GM19193 (cell line): ENCODE measurements around the gene PI4KB.

Source experiments
- POLR2A ChIP-seq: IDR thresholded peaks from 4 replicates; pipeline ENCODE4 v1.6.1; 2011; ENCODE audit not compliant: insufficient read depth, insufficient read length; ENCODE audit errors: extremely low read depth

PI4KB gene

GRCh38 chr1:151356696-151357095 lies 29.5 kb upstream of the PI4KB start:
- no peak for TF ChIP-seq POLR2A

GRCh38 chr1:151352021-151352718 lies 25.0 kb upstream of the PI4KB start:
- no peak for TF ChIP-seq POLR2A

DNA sequence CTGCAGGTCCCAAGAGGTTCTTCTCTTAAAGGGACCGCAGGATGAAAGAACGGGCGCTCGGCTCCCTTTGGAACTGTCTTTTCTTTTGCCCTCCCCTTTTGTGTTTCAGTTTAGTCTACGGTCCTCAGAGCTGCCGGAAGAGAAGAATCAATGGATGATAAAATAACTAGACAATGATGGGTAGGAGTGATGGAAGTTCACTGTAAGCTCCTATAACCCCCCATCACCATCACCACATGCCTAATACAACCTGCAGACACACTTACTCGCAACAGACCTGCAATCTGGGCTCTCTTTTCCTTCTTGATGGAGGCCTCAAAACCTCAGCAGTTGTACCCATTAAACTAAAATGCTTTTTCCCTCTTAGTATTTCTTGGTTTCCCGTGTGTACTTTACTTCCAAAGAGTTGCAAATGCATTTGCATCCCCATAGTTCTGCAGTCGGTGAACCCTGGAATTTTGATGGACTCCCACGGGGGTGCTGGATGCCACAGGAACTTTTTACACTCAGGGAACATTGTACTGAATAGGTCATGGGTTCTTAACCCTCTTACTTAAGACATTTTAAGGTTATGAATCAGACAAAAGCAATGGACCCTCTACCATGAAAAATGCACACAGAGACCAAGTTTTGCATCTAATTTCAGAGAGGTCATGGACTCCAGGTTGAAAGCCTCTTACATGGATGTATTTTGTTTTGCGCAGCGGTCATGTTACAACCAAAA lies 20.5 kb upstream of the PI4KB start:
- no peak for TF ChIP-seq POLR2A

- TF ChIP-seq POLR2A: peak; percentile 80
Observed at GRCh38 chr1:151346769-151347522, 19.7 kb upstream of the PI4KB start, which contains the start of gene RFX5. Gene RFX5, minus strand, starts transcription at chr1:151347252. Its CDS starts 932 bp downstream, at chr1:151346320.

DNA sequence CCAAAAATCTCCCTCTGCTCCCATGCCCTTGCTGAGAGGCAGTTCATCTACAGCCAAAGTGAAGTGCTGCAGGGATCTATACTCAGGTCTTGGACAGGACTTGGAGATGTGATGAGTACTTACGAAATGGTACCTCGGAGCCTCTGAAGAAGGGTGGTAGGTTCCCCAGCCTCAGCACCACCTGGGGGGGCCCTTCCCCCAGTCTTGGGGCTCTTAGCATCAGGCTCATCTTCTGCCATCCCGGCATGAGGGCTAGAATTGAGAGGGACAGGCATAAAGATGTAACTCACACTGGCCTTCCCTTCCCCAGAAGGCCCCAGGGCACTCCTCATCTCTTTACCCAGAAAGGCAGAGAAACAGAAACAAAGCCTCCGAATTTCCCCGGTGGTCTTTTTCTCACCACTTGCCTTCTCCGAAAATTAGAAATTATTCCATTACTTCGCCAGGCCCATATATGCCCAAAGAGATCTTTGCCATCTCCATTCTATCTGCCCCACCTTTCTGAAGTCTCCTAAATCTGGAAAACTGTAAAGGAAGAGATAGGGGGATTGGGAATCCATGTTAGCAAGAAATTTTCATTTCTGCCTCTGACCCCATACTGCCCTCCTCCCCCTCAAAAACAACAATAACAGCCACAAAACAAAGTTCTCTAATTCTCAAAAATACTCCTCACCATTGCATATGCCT lies 19.0 kb upstream of the PI4KB start:
- no peak for TF ChIP-seq POLR2A

- no peak for TF ChIP-seq POLR2A
Observed at GRCh38 chr1:151344291-151344690, 17.1 kb upstream of the PI4KB start.

GRCh38 chr1:151343587-151343986 lies 16.4 kb upstream of the PI4KB start:
- TF ChIP-seq POLR2A: no peak

- no peak for TF ChIP-seq POLR2A
Observed at GRCh38 chr1:151342569-151342968, 15.4 kb upstream of the PI4KB start.

DNA sequence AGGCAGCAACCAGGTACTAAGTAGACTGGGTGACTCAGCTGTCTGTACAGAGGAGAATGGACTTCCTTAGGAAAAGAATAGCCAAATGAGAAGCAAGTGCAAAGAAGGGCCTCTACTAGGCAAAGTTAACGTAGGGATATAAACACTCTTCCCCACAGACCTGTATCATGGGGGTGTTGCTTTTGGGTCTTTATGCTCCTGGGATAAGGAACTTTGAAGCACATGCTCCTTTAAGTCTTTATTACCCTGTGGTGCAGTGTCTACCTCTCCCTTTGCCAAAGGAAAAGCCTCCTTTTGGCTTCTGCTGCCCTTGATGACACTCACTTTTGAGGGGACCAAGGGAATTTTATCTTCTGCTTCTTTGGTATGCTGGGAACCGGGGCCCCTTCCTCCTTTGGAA lies 14.8 kb upstream of the PI4KB start:
- no peak for TF ChIP-seq POLR2A

GRCh38 chr1:151340870-151341754 lies 13.9 kb upstream of the PI4KB start:
- no peak for TF ChIP-seq POLR2A

- TF ChIP-seq POLR2A: no peak
Observed at GRCh38 chr1:151336556-151336955, 9.3 kb upstream of the PI4KB start.

DNA sequence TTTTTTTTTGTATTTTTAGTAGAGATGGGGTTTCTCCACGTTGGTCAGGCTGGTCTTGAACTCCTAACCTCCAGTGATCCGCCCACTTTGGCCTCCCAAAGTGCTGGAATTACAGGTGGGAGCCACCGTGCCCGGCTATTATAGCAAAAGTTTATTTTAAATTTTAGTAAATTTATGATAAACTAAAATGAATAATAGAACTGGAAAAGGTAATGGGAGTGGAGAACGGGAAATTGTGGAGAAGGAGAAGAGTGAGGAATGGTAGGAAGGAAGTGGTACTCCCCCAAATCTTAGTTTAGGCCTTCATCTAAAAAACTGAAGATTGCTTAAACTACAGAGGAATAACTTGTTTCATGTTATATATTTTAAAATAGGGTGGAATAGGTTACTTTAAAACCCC lies 7.6 kb upstream of the PI4KB start:
- TF ChIP-seq POLR2A: no peak

- no peak for TF ChIP-seq POLR2A
Observed at GRCh38 chr1:151327903-151328674, 873 bp upstream of the PI4KB start.
